Prostate gland (tissue), 2 donors: ENCODE measurements around the gene NAT10.

Source experiments
- CTCF ChIP-seq, 4 experiments: fragments of 200-600 bp in 2 of 4; fragments of 450-650 bp in 2 of 4; sonication (generic) in 2 of 4; IDR thresholded peaks; 1 replicate in 3 of 4; 2 replicates in 1 of 4; pipeline ENCODE4 v1.5.1; 2016 to 2019; ENCODE audit warnings: antibody characterized with exemption in 4 of 4, mild to moderate bottlenecking in 2 of 4, moderate library complexity in 2 of 4
- POLR2A ChIP-seq: fragments of 450-650 bp; IDR thresholded peaks from one replicate; pipeline ENCODE4 v1.6.1; 2016; ENCODE audit warnings: antibody characterized with exemption, mild to moderate bottlenecking
- POLR2AphosphoS5 ChIP-seq: sonication (generic); formaldehyde crosslinking; IDR thresholded peaks from one replicate; pipeline ENCODE4 v1.6.1; 2017; ENCODE audit warnings: antibody characterized with exemption

DNA sequence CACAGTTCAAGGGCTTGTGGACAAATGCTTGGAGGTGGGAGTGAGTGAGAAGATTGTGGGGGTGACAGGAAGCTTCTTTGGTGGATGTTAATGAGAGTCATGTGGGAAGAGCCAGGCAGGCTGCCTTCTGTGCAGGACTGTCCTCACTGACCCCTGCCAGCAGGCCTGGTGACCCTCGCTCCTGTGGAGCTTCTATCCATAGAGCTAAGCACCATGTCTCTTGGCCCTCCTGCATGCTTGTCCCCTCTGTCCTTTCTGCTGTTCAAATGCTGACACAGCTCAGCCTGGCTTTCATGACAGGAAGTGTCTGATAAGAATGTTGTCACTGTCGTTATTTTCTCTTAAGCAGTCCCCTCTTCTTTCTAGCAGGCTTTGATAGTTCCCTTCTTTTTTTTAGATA lies 37.6 kb downstream of the NAT10 start:
- TF ChIP-seq CTCF (IDR thresholded peaks at IDR 0.05), result no peak
- TF ChIP-seq POLR2AphosphoS5, result no peak
- TF ChIP-seq POLR2A, result no peak
